Body of pancreas (tissue), 4 donors: ENCODE measurements around the gene HIF3A. TPM values are rescaled to one million over a fixed set of nuclear protein-coding genes. Genes with fewer than 3 reads are reported as not detected.

ENCODE experiments used
- ATAC-seq: fragments of 150-250 bp; one replicate; pipeline ENCODE4 v1.9.1; 2016
- DNase-seq, 4 donors: peaks; one replicate each; pipeline ENCODE4 v3.0.0-alpha.2; 2019
- H3K27ac ChIP-seq, 4 donors: fragments of 200-600 bp; sonication (generic); 1 replicate in 3 of 4; 2 replicates in 1 of 4; pipeline versions ENCODE4 v1.5.1 to v1.6.1; 2016 to 2019; ENCODE audit warnings: mild to moderate bottlenecking in 1 of 4, mixed read lengths in 1 of 4, moderate library complexity in 1 of 4
- H3K27me3 ChIP-seq, 2 donors: fragments of 200-600 bp; sonication (generic); one replicate each; pipeline ENCODE4 v1.6.0; 2016; ENCODE audit warnings: mild to moderate bottlenecking in 1 of 2
- H3K36me3 ChIP-seq, 2 donors: fragments of 200-600 bp; sonication (generic); replicated peaks in 1 of 2; 2 replicates each; pipeline ENCODE4 v1.5.1; 2016; ENCODE audit warnings: low read depth in 2 of 2; ENCODE audit not compliant: insufficient read depth in 1 of 2
- H3K4me1 ChIP-seq: fragments of 200-600 bp; sonication (generic); one replicate; pipeline ENCODE4 v1.6.0; 2016
- H3K4me3 ChIP-seq, 2 donors: fragments of 200-600 bp; sonication (generic); 1 replicate in 1 of 2; 2 replicates in 1 of 2; pipeline ENCODE4 v1.5.1; 2016 to 2019
- H3K9me3 ChIP-seq, 3 donors: fragments of 200-600 bp; sonication (generic); 1 replicate in 2 of 3; 2 replicates in 1 of 3; pipeline ENCODE4 v1.5.1; 2016
- CTCF ChIP-seq, 7 experiments: fragments of 450-650 bp in 4 of 7; fragments of 200-600 bp in 3 of 7; sonication (generic) in 3 of 7; IDR thresholded peaks; one replicate each; pipeline ENCODE4 v1.5.1; 2016 to 2019; ENCODE audit warnings: antibody characterized with exemption in 7 of 7
- POLR2A ChIP-seq, 3 donors: fragments of 450-650 bp; IDR thresholded peaks; one replicate each; pipeline ENCODE4 v1.6.1; 2016; ENCODE audit warnings: antibody characterized with exemption in 3 of 3, mild to moderate bottlenecking in 2 of 3
- WGBS, 2 donors: methylation state at CpG; one replicate each; pipeline ENCODE4 v1.1.5; 2017; 5-methylcytosine and 5-hydroxymethylcytosine counted together
- intact Hi-C: fragments of 100-400 bp; cut with DNase I; formaldehyde crosslinking; loops from one replicate; pipeline ENCODE4 v1.15.1; 2023
- small RNA-seq: library from RNA; depleted of rRNA; stranded (forward); fragments of <200 nt; gene quantifications from one replicate; pipeline ENCODE3, GENCODE V24; 2016
- total RNA-seq, 2 donors: library from RNA; depleted of rRNA; stranded (reverse); fragments of >200 nt; gene quantifications; one replicate each; pipeline ENCODE4 v1.1.0, GENCODE V29; 2016

HIF3A gene
- total RNA-seq, 2 donors from 2014 or later = 24.4 to 63.3 TPM

GRCh38 chr19:46392252-46392801, 95.5 kb downstream of the HIF3A start:
- Histone ChIP-seq H3K4me1 (no peaks in the 10 kb centered on the region), H3K27ac (no peak overlapping the region), H3K27me3 (no peaks in the 10 kb centered on the region), H3K4me3 (no peak overlapping the region), H3K36me3 (peaks cover 0 to 19% of the 10 kb centered on the region in 2 donors), H3K9me3 (no peaks in the 10 kb centered on the region)
- DNase-seq (peak in 1 of 4 donors; percentile 4), ATAC-seq (no peak)
- 71 to 84% methylated on average over 9 to 21 of the region's 21 CpGs for WGBS, 2 donors
- no peak for TF ChIP-seq CTCF (IDR thresholded peaks at IDR 0.05)
- TF ChIP-seq POLR2A (IDR thresholded peaks at IDR 0.05) = no peak
- intact Hi-C loops = loop anchor here (10.0 kb wide), 1 partner anchor 108 kb away; no protein-coding TSS in a partner anchor

GRCh38 chr19:46392837-46393236, 96.0 kb downstream of the HIF3A start:
- peaks cover 0 to 14% of the 10 kb centered on the region in 2 donors for H3K36me3 ChIP-seq
- no peaks in the 10 kb centered on the region for H3K4me1 ChIP-seq
- no peak for ATAC-seq
- WGBS, 2 donors = 42 to 48% methylated on average over 4 of the region's 4 CpGs
- no peak for DNase-seq
- no peak overlapping the region for H3K27ac ChIP-seq
- intact Hi-C loops = loop anchor here (10.0 kb wide), 1 partner anchor 108 kb away; no protein-coding TSS in a partner anchor
- no peaks in the 10 kb centered on the region for H3K27me3 ChIP-seq
- no peaks in the 10 kb centered on the region for H3K9me3 ChIP-seq
- TF ChIP-seq POLR2A (IDR thresholded peaks at IDR 0.05) (no peak), CTCF (IDR thresholded peaks at IDR 0.05) (no peak)
- no peak overlapping the region for H3K4me3 ChIP-seq

Small RNA genes lying within 50 kb of the gene (small RNA-seq; reads per million reads assigned to genes)
- gene RNU6-924P = not detected

Other genes starting within 250 kb of the HIF3A start
- gene IGFL3, start 172.4 kb upstream of the HIF3A start, total RNA-seq = not detected
- gene IGFL2, start 148.8 kb upstream of the HIF3A start, total RNA-seq = not detected
- not detected for gene IGFL1, start 67.3 kb upstream of the HIF3A start, total RNA-seq
- gene PPP5C, start 50.0 kb downstream of the HIF3A start, total RNA-seq = 10 to 100 TPM; 31.1 to 77.5 TPM
- gene CCDC8, start 116.5 kb downstream of the HIF3A start, total RNA-seq = 10 to 100 TPM; 13.0 to 17.8 TPM
- not detected for gene PNMA8C, start 131.9 kb downstream of the HIF3A start, total RNA-seq
- gene PNMA8A, start 174.5 kb downstream of the HIF3A start, total RNA-seq = 1 to 10 TPM; 4.3 to 6.5 TPM
- 1 to 10 TPM; 2.1 to 2.6 TPM for gene PNMA8B, start 198.8 kb downstream of the HIF3A start, total RNA-seq